OCI-LY7 (cell line): ENCODE results near the gene AK2.

Experiments used
- CTCF ChIP-seq: fragments of 200-600 bp; sonication (generic); conservative IDR thresholded peaks from 2 replicates; pipeline ENCODE4 v1.5.1; 2014; ENCODE audit warnings: mild to moderate bottlenecking, antibody characterized with exemption, low read length, moderate library complexity, mixed read lengths
- EZH2phosphoT487 ChIP-seq: fragments of 200-600 bp; sonication (generic); IDR thresholded peaks from 2 replicates; pipeline ENCODE4 v1.6.1; 2018; ENCODE audit warnings: low read depth, borderline replicate concordance, mild to moderate bottlenecking, mixed run types, antibody characterized with exemption, low read length, moderate library complexity, mixed read lengths

DNA sequence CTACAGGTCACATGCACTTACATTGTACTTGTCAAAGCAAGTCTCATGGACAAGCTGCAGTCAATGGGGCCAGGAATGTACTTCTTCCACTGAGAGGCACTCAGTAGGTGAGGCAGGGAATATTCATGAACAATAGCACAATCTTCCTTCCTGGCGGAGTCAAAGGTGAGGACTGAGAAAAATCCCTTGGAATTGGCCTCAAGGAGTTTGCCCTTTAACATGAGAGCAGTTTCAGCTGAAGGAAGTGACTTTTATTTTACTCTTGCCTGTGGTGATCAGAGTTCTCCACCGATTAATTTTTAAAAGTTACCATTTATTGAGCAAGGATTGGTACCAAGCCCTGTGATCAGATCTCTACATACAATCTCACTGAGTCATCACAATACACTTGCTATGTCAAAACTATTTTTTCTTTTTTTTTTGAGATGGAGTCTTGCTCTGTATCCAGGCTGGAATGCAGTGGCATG is 11.2 kb upstream of the AK2 start:
- TF ChIP-seq CTCF = no peak
- no peak for TF ChIP-seq EZH2phosphoT487
